HFFc6 (cell line): ENCODE results near the gene RUBCNL. TPM values are rescaled to one million over a fixed set of nuclear protein-coding genes. Genes with fewer than 3 reads are reported as not detected.
A peak's percentile ranks its signal among the peaks of the same experiment; 100 is the strongest.
"Not testable (repeated sequence)": the region's sequence is repeated elsewhere in the genome, so short reads cannot be mapped to it uniquely, and the experiment has no call there.

ENCODE experiments used
- DNase-seq: peaks from one replicate; pipeline ENCODE4 v3.0.0-alpha.2; 2018
- H3K27ac Mint-ChIP-seq: 2 replicates; pipeline ENCODE4 v1.8.0; 2020; ENCODE audit warnings: mild to moderate bottlenecking, mixed read lengths
- H3K27me3 Mint-ChIP-seq: 2 replicates; pipeline ENCODE4 v1.8.0; 2021; ENCODE audit warnings: mild to moderate bottlenecking, moderate library complexity, mixed read lengths; ENCODE audit not compliant: insufficient read depth
- H3K36me3 Mint-ChIP-seq: 2 replicates; pipeline ENCODE4 v1.8.0; 2021; ENCODE audit warnings: low read depth, mixed read lengths
- H3K4me1 Mint-ChIP-seq: 2 replicates; pipeline ENCODE4 v1.8.0; 2020; ENCODE audit warnings: low read depth, mixed read lengths
- H3K4me3 Mint-ChIP-seq: 2 replicates; pipeline ENCODE4 v1.8.0; 2020; ENCODE audit warnings: mild to moderate bottlenecking, moderate library complexity, mixed read lengths
- H3K9me3 Mint-ChIP-seq: 2 replicates; pipeline ENCODE4 v1.8.0; 2020; ENCODE audit warnings: mild to moderate bottlenecking, mixed read lengths
- CTCF ChIP-seq: fragments of 200-600 bp; sonication (generic); IDR thresholded peaks from 2 replicates; pipeline ENCODE4 v1.5.0; 2021; ENCODE audit warnings: antibody characterized with exemption, mild to moderate bottlenecking
- total RNA-seq, 6 experiments: library from RNA; stranded (reverse); fragmentation: NEBNext Ultra II Directional; extraction: Animal tissue kit (Norgen Biotek cat#: 25700); gene quantifications; 2 replicates in 1 of 6; 3 replicates in 5 of 6; pipeline ENCODE4 v1.2.3, GENCODE V29; 2021

Gene RUBCNL
- total RNA-seq, 6 experiments from 2014 or later, result not detected

GRCh38 chr13:46373623-46374022 is 13.4 kb downstream of the RUBCNL start:
- no peak overlapping the region for H3K27ac Mint-ChIP-seq
- TF ChIP-seq CTCF, result no peak

GRCh38 chr13:46372938-46373337 is 14.1 kb downstream of the RUBCNL start:
- not testable (repeated sequence) for H3K4me1 Mint-ChIP-seq, H3K27ac Mint-ChIP-seq, H3K9me3 Mint-ChIP-seq, H3K36me3 Mint-ChIP-seq, H3K4me3 Mint-ChIP-seq, DNase-seq
- H3K27me3 Mint-ChIP-seq, result peaks cover 19% of the 10 kb centered on the region; the same call in 1 of the 2 replicates

More at GRCh38 chr13:46373623-46374022, 13.4 kb downstream of the RUBCNL start:
- H3K36me3 Mint-ChIP-seq, result no peaks in the 10 kb centered on the region
- H3K4me3 Mint-ChIP-seq, result no peak overlapping the region
- no peak for DNase-seq
- no peaks in the 10 kb centered on the region for H3K9me3 Mint-ChIP-seq
- peaks cover 21% of the 10 kb centered on the region for H3K27me3 Mint-ChIP-seq
- peaks cover 9% of the 10 kb centered on the region; the same call in 1 of the 2 replicates for H3K4me1 Mint-ChIP-seq

GRCh38 chr13:46372071-46372470 is 15.0 kb downstream of the RUBCNL start:
- Mint-ChIP-seq H3K27ac (no peak overlapping the region), H3K27me3 (peaks cover 17% of the 10 kb centered on the region; the same call in 1 of the 2 replicates), H3K4me3 (no peak overlapping the region), H3K9me3 (no peaks in the 10 kb centered on the region), H3K4me1 (peaks cover 9% of the 10 kb centered on the region; the same call in 1 of the 2 replicates), H3K36me3 (no peaks in the 10 kb centered on the region)
- no peak for TF ChIP-seq CTCF
- DNase-seq, result no peak

DNA sequence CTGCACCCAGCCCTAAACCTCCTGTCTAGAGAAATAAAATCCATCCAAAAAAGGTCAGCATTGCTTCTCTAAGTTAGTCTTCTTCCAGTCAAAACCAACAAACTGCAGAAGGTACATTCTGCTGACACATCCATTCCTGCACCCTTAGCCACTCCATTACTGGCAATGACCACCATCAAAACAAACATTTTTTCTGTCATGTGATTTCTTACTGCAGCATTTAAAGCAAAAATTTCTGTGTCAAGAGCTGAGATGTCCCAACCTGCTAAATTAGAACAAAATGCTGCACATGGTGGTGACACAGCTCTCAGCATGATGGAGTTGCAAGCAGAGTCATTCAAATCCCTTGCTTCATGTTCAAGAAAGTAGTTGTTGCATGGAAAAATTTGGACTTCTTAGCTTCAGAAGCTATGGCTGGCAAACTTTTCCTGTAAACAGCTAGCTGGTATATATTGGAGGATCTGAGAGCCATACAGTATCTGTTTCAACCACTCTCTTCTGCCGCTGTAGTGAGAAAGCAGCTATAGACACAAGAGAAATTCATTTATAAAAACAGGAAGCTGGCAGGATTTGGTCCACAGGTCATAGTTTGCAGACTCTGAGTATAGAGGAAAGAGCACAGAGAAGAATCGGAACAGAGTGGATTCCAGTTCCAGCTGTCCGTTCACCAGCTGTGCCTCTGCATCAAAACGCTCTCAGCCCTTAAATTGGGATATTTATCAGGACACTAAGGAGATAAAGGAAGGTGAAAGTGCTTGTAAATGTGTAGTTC is 17.4 kb downstream of the RUBCNL start:
- peaks cover 19% of the 10 kb centered on the region; the same call in 1 of the 2 replicates for H3K27me3 Mint-ChIP-seq
- TF ChIP-seq CTCF, result no peak

DNA sequence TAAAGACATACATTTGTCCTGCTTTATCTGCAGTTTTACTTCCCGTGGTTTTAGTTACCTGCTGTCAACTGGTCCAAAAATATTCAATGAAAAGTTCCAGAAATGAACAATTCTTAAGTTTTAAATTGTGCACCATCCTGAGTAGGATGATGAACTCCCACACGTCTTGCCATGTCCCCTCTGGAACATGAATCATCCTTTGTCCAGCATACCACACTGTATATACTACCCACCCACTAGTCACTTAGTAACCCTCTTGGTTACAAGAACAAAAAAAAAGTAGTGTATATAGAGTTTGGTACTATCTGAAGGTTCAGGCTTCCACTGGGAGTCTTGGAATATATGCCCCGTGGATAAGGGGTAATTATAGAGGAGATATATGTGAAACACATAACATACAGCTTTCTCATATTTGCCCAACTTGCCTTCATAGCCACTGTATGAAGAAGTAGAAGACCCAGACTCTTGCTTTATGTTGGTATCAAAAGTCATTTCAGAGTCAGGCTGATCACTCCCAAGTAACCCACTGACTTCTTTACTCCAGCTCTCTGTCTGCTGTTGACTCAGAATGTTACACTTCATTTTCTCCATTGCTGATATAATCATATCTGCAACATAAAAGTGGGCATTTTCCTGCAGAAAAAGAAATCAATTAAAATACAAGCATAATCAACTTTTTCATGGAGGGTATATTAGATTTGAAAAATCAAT is 19.3 kb downstream of the RUBCNL start:
- Mint-ChIP-seq H3K4me3 (no peak overlapping the region), H3K27ac (no peak overlapping the region), H3K9me3 (no peaks in the 10 kb centered on the region; the same call in 1 of the 2 replicates), H3K36me3 (no peaks in the 10 kb centered on the region), H3K4me1 (peaks cover 9% of the 10 kb centered on the region; the same call in 1 of the 2 replicates), H3K27me3 (peaks cover 17% of the 10 kb centered on the region; the same call in 1 of the 2 replicates)
- no peak for TF ChIP-seq CTCF
- DNase-seq, result peak; percentile 12

More for the DNA sequence above, 17.4 kb downstream of the RUBCNL start:
- H3K4me3 Mint-ChIP-seq, result no peak overlapping the region
- H3K27ac Mint-ChIP-seq, result no peak overlapping the region
- peak; percentile 79 for DNase-seq
- no peaks in the 10 kb centered on the region for H3K9me3 Mint-ChIP-seq
- no peaks in the 10 kb centered on the region for H3K36me3 Mint-ChIP-seq
- H3K4me1 Mint-ChIP-seq, result peaks cover 9% of the 10 kb centered on the region; the same call in 1 of the 2 replicates
